Fibroblast of villous mesenchyme (primary cell): ENCODE results near the gene PFKFB3. TPM values are rescaled to one million over a fixed set of nuclear protein-coding genes. Genes with fewer than 3 reads are reported as not detected.
"Not testable (repeated sequence)": the region's sequence is repeated elsewhere in the genome, so short reads cannot be mapped to it uniquely, and the experiment has no call there.

ENCODE experiments used
- DNase-seq: peaks from one replicate; pipeline ENCODE4 v3.0.0-alpha.2; 2010; ENCODE audit warnings: low read depth
- H3K4me3 ChIP-seq: 2 replicates; pipeline ENCODE4 v1.5.1; 2011; ENCODE audit warnings: low read depth, mild to moderate bottlenecking, low read length
- CTCF ChIP-seq: IDR thresholded peaks from 2 replicates; pipeline ENCODE4 v1.5.1; 2012; ENCODE audit warnings: low read depth, mild to moderate bottlenecking, low read length; ENCODE audit not compliant: insufficient read depth
- total RNA-seq: library from RNA; depleted of rRNA; stranded (reverse); fragments of >200 nt; gene quantifications from 2 replicates; pipeline ENCODE4 v1.2.3, GENCODE V29; 2012

The PFKFB3 gene
- total RNA-seq, 1 donor, result 44.9 TPM

GRCh38 chr10:6244510-6244909 is 41.8 kb downstream of the PFKFB3 start:
- TF ChIP-seq CTCF, result no peak
- peak; percentile 30 for DNase-seq
- no peak overlapping the region for H3K4me3 ChIP-seq

GRCh38 chr10:6247041-6247712 is 44.4 kb downstream of the PFKFB3 start:
- no peak for TF ChIP-seq CTCF
- H3K4me3 ChIP-seq, result no peak overlapping the region
- DNase-seq, result no peak

GRCh38 chr10:6248908-6249307 is 46.2 kb downstream of the PFKFB3 start:
- H3K4me3 ChIP-seq, DNase-seq: not testable (repeated sequence)

GRCh38 chr10:6249698-6250097 is 47.0 kb downstream of the PFKFB3 start:
- H3K4me3 ChIP-seq, result no peak overlapping the region
- DNase-seq, result no peak
- TF ChIP-seq CTCF, result no peak

- DNase-seq, result no peak
Observed at GRCh38 chr10:6250745-6251144, 48.0 kb downstream of the PFKFB3 start.

GRCh38 chr10:6254201-6254600 is 51.5 kb downstream of the PFKFB3 start:
- H3K4me3 ChIP-seq, result no peak overlapping the region
- TF ChIP-seq CTCF, result no peak
- DNase-seq, result no peak

More at GRCh38 chr10:6250745-6251144, 48.0 kb downstream of the PFKFB3 start:
- TF ChIP-seq CTCF, result no peak
- H3K4me3 ChIP-seq, result no peak overlapping the region

GRCh38 chr10:6255548-6256061 is 52.9 kb downstream of the PFKFB3 start:
- no peak for TF ChIP-seq CTCF
- no peak overlapping the region for H3K4me3 ChIP-seq
- DNase-seq, result no peak
